H1 (cell line): ENCODE data around the gene KCND1. TPM values are rescaled to one million over a fixed set of nuclear protein-coding genes. Genes with fewer than 3 reads are reported as not detected.

ENCODE experiments used
- CBX5 ChIP-seq: fragments of 300-800, 300-1000 bp; sonication (generic); IDR thresholded peaks from 2 replicates; pipeline ENCODE4 v1.7.1; 2016; ENCODE audit warnings: antibody characterized with exemption, low read length, low read depth
- CHD1 ChIP-seq: IDR thresholded peaks from 2 replicates; pipeline ENCODE4 v1.6.1; 2012; ENCODE audit warnings: low read depth, low read length, improper control_type of control experiment
- CREB1 ChIP-seq: IDR thresholded peaks from 2 replicates; pipeline ENCODE4 v1.6.1; 2012; ENCODE audit warnings: inconsistent platforms
- EP300 ChIP-seq, 2 experiments: IDR thresholded peaks; 1 replicate in 1 of 2; 2 replicates in 1 of 2; pipeline ENCODE4 v1.6.1; 2011 to 2012; ENCODE audit warnings: low read depth in 2 of 2, low read length in 2 of 2, mild to moderate bottlenecking in 2 of 2, borderline replicate concordance in 1 of 2, inconsistent platforms in 1 of 2, moderate library complexity in 1 of 2
- HDAC2 ChIP-seq, 2 experiments: fragments of 300-600 bp in 1 of 2; sonication (generic) in 1 of 2; IDR thresholded peaks; 2 replicates each; pipeline ENCODE4 v1.6.1; 2011 to 2012; ENCODE audit warnings: low read depth in 2 of 2, low read length in 2 of 2, mild to moderate bottlenecking in 2 of 2, moderate library complexity in 2 of 2, borderline replicate concordance in 1 of 2, inconsistent platforms in 1 of 2
- JUN ChIP-seq: IDR thresholded peaks from 2 replicates; pipeline ENCODE4 v1.6.1; 2011; ENCODE audit warnings: low read depth, mild to moderate bottlenecking, improper control_type of control experiment, low read length
- NRF1 ChIP-seq: IDR thresholded peaks from 2 replicates; pipeline ENCODE4 v1.6.1; 2011; ENCODE audit warnings: mild to moderate bottlenecking, low read depth, low read length, improper control_type of control experiment
- RAD21 ChIP-seq, 2 experiments: IDR thresholded peaks in 1 of 2; conservative IDR thresholded peaks in 1 of 2; 2 replicates each; pipeline ENCODE4 v1.6.1; 2011; ENCODE audit warnings: low read depth in 2 of 2, low read length in 2 of 2, improper control_type of control experiment in 1 of 2, inconsistent platforms in 1 of 2, mild to moderate bottlenecking in 1 of 2, moderate library complexity in 1 of 2
- RBBP5 ChIP-seq: IDR thresholded peaks from 2 replicates; pipeline ENCODE4 v1.7.1; 2012; ENCODE audit warnings: low read depth, mild to moderate bottlenecking, inconsistent platforms, low read length, moderate library complexity, borderline replicate concordance
- SIN3A ChIP-seq, 2 experiments: IDR thresholded peaks in 1 of 2; conservative IDR thresholded peaks in 1 of 2; 2 replicates each; pipeline ENCODE4 v1.6.1; 2011 to 2012; ENCODE audit warnings: low read length in 2 of 2, improper control_type of control experiment in 1 of 2, low read depth in 1 of 2, mild to moderate bottlenecking in 1 of 2
- SIX5 ChIP-seq: IDR thresholded peaks from 2 replicates; pipeline ENCODE4 v1.6.1; 2011; ENCODE audit warnings: mild to moderate bottlenecking, low read depth, low read length
- SP4 ChIP-seq: IDR thresholded peaks from 2 replicates; pipeline ENCODE4 v1.6.1; 2012; ENCODE audit warnings: low read length, inconsistent platforms
- TAF7 ChIP-seq: optimal IDR thresholded peaks from 2 replicates; pipeline ENCODE3; 2011; ENCODE audit warnings: low read depth, mild to moderate bottlenecking, inconsistent platforms, low read length, moderate library complexity, borderline replicate concordance
- ZNF274 ChIP-seq: IDR thresholded peaks from 2 replicates; pipeline ENCODE4 v1.7.0; 2012; ENCODE audit warnings: low read length, borderline replicate concordance; ENCODE audit errors: extremely low read depth
- polyA plus RNA-seq, 7 experiments: library from polyadenylated mRNA; depleted of rRNA in 3 of 7; stranded (reverse) in 5 of 7; unstranded in 2 of 7; fragments of >200 nt in 5 of 7; fragments of 200-250 nt in 2 of 7; gene quantifications; 1 replicate in 5 of 7; 2 replicates in 1 of 7; 4 replicates in 1 of 7; pipeline versions ENCODE4 v1.2.1 to v1.2.3, GENCODE V29; 2011 to 2013; ENCODE audit warnings: missing spikeins in 2 of 7, mixed read lengths in 2 of 7
- total RNA-seq: library from RNA; stranded (reverse); fragmentation: NEBNext Ultra II Directional; extraction: Animal tissue kit (Norgen Biotek cat#: 25700); gene quantifications from 2 replicates; pipeline ENCODE4 v1.2.1, GENCODE V29; 2021
- TF ChIP-seq, protein P1 (sequence below), 3 experiments: IDR thresholded peaks; 1 replicate in 2 of 3; 2 replicates in 1 of 3; pipeline versions ENCODE4 v1.5.1 to v1.6.1; 2011; ENCODE audit warnings: low read length in 3 of 3, mild to moderate bottlenecking in 3 of 3, inconsistent platforms in 2 of 3, low read depth in 1 of 3, moderate library complexity in 1 of 3; ENCODE audit not compliant: insufficient read depth in 1 of 3; ENCODE audit errors: control extremely low read depth in 1 of 3
- TF ChIP-seq, protein P2 (sequence below): IDR thresholded peaks from 2 replicates; pipeline ENCODE4 v1.6.1; 2011; ENCODE audit warnings: low read depth, mild to moderate bottlenecking, low read length; ENCODE audit not compliant: insufficient read depth

Gene KCND1
- total and polyA plus RNA-seq, 2 of the 8 experiments (the other 6 are each of a cell fraction or from before 2014, with no cell fraction given): 3.1 to 6.8 TPM

DNA sequence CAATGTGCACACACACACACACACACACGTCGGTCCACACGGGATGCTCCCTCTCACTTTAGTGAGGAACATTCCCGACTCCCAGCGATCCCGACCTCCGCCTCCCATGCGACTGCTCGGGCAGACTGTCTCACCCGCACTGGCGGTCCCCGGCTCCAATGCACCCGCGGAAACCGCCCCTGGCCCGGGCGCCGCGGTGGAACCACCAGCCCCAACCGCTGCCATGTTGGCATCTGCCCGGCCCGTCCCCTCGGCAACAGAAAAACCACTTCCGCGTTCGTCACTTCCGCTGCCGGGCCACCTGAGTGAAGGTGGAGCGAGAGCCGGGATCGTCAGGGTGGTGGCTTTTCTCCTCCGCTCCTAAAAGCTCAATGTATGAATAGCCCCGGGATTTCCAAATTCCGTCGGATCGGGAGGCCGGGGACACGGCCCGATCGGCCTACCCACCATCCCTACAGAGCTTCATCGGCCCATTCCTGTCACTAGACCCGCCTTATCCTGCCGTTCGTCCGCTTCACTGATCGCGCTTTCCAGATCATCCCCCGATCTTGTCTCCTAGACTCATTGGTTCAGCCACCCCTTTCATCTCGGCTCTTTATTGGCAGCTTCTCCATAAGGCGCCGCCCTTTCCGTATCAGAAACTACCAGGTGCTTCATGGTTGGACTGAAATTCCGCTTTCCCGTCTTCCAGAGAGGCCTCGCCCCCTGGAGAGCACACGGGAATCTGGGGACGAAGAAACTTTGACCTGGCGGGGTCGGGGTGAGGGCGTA, 60.0 kb downstream of the KCND1 start, which contains the start of gene SLC35A2 (continued):
- no peak for TF ChIP-seq EP300 (IDR thresholded peaks at IDR 0.05; ENCODE audit: borderline replicate concordance in 1 of 2, low read depth in 2 of 2, low read length in 2 of 2)
- TF ChIP-seq, protein P1, sequence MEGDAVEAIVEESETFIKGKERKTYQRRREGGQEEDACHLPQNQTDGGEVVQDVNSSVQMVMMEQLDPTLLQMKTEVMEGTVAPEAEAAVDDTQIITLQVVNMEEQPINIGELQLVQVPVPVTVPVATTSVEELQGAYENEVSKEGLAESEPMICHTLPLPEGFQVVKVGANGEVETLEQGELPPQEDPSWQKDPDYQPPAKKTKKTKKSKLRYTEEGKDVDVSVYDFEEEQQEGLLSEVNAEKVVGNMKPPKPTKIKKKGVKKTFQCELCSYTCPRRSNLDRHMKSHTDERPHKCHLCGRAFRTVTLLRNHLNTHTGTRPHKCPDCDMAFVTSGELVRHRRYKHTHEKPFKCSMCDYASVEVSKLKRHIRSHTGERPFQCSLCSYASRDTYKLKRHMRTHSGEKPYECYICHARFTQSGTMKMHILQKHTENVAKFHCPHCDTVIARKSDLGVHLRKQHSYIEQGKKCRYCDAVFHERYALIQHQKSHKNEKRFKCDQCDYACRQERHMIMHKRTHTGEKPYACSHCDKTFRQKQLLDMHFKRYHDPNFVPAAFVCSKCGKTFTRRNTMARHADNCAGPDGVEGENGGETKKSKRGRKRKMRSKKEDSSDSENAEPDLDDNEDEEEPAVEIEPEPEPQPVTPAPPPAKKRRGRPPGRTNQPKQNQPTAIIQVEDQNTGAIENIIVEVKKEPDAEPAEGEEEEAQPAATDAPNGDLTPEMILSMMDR (IDR thresholded peaks at IDR 0.05; ENCODE audit: control extremely low read depth in 1 of 3, insufficient read depth in 1 of 3, low read depth in 1 of 3, low read length in 3 of 3): no peak
- TF ChIP-seq CREB1: peak; percentile 85
- peak in 1 of 2 experiments; percentile 81; a peak in 1 of 4 replicates for TF ChIP-seq HDAC2 (IDR thresholded peaks at IDR 0.05; ENCODE audit: borderline replicate concordance in 1 of 2, low read depth in 2 of 2, low read length in 2 of 2)
- TF ChIP-seq TAF7: peak; percentile 59
- TF ChIP-seq RAD21 (IDR thresholded peaks at IDR 0.05 in 1 of 2, conservative IDR thresholded peaks at IDR 0.05 in 1 of 2; ENCODE audit: low read depth in 2 of 2, low read length in 2 of 2): no peak
- TF ChIP-seq ZNF274: no peak
- TF ChIP-seq NRF1: no peak
- TF ChIP-seq SIN3A (conservative IDR thresholded peaks at IDR 0.05 in 1 of 2, IDR thresholded peaks at IDR 0.05 in 1 of 2; ENCODE audit: low read depth in 1 of 2, low read length in 2 of 2): no peak
- TF ChIP-seq, protein P2, sequence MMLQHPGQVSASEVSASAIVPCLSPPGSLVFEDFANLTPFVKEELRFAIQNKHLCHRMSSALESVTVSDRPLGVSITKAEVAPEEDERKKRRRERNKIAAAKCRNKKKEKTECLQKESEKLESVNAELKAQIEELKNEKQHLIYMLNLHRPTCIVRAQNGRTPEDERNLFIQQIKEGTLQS: no peak
- no peak for TF ChIP-seq CBX5
- TF ChIP-seq RBBP5: no peak
- TF ChIP-seq JUN: no peak
- TF ChIP-seq CHD1: no peak
- TF ChIP-seq SP4: peak; percentile 56; the same call in 1 of the 2 replicates
- TF ChIP-seq SIX5: no peak
